Measurements from ENCODE around the gene C6.

DNA sequence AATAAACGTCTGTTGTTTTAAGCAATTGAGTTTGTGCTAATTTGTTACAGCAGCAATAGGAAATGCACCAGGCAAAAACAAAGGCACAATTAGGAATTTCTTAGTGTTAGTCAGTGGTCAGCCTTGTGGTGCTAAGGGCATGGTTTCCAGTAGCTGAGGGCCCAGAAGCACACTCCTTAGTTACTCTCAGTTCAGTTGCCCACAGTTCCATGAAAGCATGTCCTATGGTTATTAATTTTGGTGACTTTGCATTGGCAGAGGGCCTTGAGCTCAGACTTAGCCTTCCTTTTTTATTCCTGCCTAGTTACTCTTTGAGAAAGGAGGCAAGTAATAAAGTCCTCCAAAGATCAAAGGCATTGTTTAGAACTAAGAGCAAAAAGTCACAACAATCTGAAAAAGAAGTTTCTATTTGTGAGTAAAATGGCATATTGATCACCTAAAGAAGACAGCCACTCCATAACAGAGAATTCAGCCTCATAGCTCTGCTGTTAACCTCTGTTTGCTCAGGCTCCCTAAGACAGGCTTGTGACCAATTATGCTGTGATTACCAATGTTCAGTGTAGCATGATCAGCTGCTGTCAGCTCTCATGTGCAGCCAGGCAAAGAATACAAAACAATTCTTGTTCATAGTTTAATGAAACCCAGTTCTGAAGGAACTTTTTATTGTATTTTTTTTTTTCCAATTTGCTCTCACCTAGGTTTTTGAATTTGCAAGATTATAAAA lies 85.2 kb downstream of the C6 start:
- TF ChIP-seq, protein P1, sequence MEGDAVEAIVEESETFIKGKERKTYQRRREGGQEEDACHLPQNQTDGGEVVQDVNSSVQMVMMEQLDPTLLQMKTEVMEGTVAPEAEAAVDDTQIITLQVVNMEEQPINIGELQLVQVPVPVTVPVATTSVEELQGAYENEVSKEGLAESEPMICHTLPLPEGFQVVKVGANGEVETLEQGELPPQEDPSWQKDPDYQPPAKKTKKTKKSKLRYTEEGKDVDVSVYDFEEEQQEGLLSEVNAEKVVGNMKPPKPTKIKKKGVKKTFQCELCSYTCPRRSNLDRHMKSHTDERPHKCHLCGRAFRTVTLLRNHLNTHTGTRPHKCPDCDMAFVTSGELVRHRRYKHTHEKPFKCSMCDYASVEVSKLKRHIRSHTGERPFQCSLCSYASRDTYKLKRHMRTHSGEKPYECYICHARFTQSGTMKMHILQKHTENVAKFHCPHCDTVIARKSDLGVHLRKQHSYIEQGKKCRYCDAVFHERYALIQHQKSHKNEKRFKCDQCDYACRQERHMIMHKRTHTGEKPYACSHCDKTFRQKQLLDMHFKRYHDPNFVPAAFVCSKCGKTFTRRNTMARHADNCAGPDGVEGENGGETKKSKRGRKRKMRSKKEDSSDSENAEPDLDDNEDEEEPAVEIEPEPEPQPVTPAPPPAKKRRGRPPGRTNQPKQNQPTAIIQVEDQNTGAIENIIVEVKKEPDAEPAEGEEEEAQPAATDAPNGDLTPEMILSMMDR (IDR thresholded peaks at IDR 0.05 in 2 of 3, conservative IDR thresholded peaks at IDR 0.05 in 1 of 3; ENCODE audit: control insufficient read depth in 2 of 3, extremely low read depth in 1 of 3, insufficient read depth in 1 of 3, low read depth in 3 of 3, low read length in 3 of 3), result no peak
- TF ChIP-seq NBN (IDR thresholded peaks at IDR 0.05), result no peak
- TF ChIP-seq EZH2 (IDR thresholded peaks at IDR 0.05; ENCODE audit: borderline replicate concordance, control insufficient read depth, low read depth, low read length), result no peak
- TF ChIP-seq STAT3 (IDR thresholded peaks at IDR 0.05; ENCODE audit: low read depth, low read length), result no peak
- TF ChIP-seq ESRRA (IDR thresholded peaks at IDR 0.05; ENCODE audit: low read length), result no peak
- TF ChIP-seq POLR2AphosphoS5 (IDR thresholded peaks at IDR 0.05; ENCODE audit: low read length), result no peak
- TF ChIP-seq, protein P2, sequence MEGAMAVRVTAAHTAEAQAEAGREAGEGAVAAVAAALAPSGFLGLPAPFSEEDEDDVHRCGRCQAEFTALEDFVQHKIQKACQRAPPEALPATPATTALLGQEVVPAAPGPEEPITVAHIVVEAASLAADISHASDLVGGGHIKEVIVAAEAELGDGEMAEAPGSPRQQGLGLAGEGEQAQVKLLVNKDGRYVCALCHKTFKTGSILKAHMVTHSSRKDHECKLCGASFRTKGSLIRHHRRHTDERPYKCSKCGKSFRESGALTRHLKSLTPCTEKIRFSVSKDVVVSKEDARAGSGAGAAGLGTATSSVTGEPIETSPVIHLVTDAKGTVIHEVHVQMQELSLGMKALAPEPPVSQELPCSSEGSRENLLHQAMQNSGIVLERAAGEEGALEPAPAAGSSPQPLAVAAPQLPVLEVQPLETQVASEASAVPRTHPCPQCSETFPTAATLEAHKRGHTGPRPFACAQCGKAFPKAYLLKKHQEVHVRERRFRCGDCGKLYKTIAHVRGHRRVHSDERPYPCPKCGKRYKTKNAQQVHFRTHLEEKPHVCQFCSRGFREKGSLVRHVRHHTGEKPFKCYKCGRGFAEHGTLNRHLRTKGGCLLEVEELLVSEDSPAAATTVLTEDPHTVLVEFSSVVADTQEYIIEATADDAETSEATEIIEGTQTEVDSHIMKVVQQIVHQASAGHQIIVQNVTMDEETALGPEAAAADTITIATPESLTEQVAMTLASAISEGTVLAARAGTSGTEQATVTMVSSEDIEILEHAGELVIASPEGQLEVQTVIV (IDR thresholded peaks at IDR 0.05; ENCODE audit: borderline replicate concordance, partially characterized antibody), result no peak
- no peak for TF ChIP-seq KDM1A (IDR thresholded peaks at IDR 0.05; ENCODE audit: borderline replicate concordance)
